HG02840 (cell line): ENCODE measurements around the gene ADO.

Experiments used
- ATAC-seq: cut with Tn5 transposase; IDR thresholded peaks from one replicate; pipeline ENCODE4 v1.9.1; 2021; ENCODE audit warnings: mild to moderate bottlenecking, moderate library complexity, moderate number of reproducible peaks; ENCODE audit not compliant: unreplicated experiment, low FRiP score

The ADO gene

DNA sequence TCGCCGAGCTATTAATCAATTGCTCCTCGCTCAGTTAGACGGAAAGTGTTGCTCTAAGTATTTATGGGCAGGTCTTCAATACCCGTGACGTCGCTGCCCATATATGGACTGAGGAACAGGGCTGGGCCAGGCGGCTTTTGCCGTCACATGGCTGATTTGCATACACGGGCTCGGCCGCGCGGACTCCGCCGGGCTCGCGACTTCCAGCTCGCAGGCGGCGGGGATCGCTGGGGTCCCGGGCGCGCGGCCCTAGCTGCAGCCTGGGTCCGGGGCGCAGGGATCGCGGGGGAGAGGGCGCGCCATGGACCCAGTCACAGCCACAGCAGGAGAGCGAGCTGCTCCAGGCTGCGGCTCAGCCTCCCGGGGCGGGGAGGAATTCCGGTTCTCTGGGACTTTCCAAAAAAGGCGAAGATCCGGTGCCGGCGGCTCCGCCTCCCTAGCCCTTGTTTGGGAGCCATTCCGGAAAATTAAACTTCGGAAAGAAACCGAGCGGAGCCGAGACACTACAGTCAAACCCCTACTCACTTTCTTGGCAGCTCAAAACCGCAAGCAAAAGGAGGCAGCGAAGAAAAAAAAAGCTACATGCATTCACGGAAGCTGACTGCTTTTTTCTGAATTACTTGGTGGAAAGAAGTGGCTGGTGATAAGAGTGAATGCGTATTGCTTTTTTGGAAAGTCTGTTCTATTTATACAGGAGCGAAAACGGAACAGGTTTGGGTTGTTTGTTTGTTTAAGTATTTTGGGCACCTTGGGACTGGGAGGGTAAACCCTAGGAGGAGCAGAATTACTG, 12.0 kb downstream of the ADO start, which contains the start of gene EGR2:
EGR2 (minus strand) TSS at position 36 of the 790 bp plus-strand sequence. CDS start 337 bp downstream, outside the sequence.
- peak; percentile 73 for ATAC-seq

GRCh38 chr10:62817121-62817765, 12.7 kb downstream of the ADO start:
- ATAC-seq: no peak

- peak; percentile 23 for ATAC-seq
These were observed 13.4 kb downstream of the ADO start for GRCh38 chr10:62817766-62818425.

DNA sequence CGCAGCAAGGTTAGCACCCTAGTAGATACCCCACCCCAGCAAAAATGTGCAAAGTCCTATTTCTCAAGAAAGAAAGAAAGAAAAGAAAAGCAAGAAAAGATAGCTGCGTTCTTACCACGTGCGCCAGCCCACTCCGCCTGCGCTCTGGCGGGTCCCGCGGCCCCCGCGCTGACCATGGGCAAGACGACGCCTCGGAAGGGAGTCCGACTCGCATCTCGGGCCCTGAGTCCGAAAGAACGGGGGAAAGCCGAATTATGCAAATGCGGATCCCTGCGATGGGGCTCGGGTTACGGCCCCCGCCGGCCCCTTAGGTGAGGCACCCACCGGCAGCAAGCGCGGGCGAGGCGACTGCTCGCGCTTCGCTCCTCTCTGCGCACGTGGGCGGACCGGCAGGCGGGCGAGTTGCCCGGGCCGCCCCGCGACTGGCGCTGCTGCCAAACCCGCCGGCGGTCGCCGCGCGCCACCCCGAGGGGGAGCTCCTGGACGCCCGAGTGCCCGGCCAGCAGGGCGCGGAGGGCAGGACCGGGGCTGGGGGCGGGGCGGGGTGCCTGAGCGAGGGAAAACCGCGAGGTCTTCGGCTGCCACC, 14.0 kb downstream of the ADO start:
- ATAC-seq: no peak

DNA sequence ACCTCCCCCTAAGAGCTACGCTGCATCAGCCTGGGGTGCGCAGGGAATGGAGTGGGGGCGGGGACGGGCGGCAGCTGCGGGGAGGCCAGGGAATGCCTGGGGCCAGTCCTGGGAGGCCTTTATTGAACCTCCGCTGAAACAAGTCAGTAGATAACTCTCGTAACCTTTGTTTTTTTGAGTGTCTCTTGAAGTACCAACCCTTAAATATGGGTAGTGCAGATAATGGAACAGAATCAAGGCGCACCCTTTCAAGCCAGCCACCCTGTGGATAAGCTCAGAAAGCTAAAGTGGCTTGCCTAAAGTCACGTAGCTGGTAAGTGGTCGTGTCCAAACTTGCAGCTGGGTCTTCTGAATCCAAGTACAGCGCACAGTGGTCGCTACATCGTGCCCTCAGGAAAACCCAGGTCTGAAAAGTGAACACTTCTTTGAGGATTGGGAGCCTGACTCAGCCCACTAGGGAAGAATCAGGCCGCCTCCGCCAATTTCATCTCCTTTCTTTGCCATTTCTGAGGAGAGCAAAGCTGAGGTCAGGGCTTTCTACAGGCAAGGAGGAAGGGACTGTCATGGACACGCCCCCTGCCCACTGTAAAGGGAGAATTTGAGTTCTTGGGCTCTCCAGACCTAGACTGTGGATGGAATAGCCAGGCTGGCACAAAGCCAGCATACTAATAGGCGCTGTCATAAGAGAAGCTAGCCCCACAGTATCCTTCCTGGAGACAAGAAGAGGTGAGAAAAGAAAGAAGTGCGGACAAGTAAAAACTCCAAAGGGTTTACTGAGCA, 14.8 kb downstream of the ADO start:
- ATAC-seq: no peak

DNA sequence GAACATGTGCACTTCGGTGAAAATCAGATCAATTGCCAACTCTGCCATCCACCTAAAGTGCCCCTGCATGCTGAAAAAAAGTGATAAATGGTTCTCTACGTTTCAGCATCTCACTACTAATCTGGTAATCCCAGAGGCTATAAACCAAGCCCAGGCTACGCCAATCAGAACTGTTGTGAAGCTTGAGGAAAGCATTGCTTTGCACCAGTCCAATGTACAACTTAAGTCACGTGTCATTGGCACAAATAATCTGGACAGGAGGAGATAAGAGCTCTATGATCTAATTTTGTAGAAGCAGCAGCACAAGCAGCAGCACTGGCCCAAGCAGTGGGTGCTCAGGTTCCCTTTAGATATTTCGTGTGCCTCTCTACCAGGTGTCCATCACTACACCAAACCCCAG, 16.1 kb downstream of the ADO start:
- no peak for ATAC-seq

- no peak for ATAC-seq
These were observed 21.8 kb downstream of the ADO start for GRCh38 chr10:62826273-62826672.

GRCh38 chr10:62829622-62830021, 25.1 kb downstream of the ADO start:
- ATAC-seq: no peak

DNA sequence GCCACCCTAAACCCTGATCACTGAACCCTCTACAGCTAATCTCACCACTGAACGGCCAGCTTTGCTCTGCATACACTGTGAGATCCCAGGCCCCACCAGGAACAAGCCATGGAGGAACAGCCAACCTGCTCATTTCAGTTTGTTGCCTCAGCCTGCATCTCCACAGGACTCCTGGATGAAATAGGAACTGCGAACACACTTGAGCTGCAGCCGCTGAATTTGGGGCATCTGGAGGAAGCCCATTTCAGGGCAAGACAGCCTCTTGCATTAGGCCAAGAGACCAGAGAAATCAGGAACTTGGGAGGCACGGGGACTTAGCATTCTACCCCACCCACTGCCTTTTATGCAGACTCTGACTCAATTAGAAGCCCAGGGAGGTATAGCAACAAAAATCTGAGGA, 26.2 kb downstream of the ADO start:
- ATAC-seq: no peak

- no peak for ATAC-seq
These were observed 26.8 kb downstream of the ADO start for GRCh38 chr10:62831346-62831745.

DNA sequence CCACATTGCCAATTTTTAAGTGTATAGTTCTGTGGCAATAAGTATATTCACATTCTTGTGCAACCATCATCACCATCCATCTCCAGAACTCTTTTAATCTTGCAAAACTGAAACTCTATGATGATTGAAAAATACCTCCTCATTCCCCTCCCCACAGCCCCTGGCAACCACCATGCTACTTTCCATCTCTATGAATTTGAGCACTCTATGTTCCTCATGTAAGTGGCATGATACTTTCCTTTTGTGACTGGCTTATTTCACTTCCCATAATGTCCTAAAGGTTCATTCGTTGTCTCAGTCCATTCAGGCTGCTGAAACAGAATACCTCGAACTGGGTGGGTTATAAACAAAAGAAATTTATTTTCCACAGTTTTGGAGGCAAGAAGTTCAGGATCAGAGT, 35.1 kb downstream of the ADO start:
- no peak for ATAC-seq

- no peak for ATAC-seq
These were observed 38.5 kb downstream of the ADO start for GRCh38 chr10:62842983-62843382.

DNA sequence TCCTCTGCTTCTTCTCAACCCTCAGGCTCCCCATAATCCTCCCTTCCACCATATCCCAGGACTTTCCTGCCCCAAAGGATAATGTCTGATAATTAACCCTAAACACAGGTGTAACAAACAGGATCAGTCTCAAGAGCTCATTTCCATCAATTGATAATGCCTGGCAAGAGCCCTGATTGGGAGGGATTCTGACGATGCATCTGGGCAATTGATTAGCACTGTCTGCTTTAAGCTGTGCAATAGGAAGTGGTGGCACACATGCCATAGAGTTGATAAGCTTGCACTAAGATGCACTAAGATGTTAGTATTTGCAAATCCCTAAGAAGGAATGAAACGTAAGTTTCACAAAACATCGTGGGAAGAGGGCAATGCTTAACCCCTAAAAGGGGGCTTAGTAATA, 39.1 kb downstream of the ADO start:
- no peak for ATAC-seq

GRCh38 chr10:62844280-62845011, 39.9 kb downstream of the ADO start:
- ATAC-seq: no peak

GRCh38 chr10:62847433-62847832, 42.9 kb downstream of the ADO start:
- ATAC-seq: no peak

DNA sequence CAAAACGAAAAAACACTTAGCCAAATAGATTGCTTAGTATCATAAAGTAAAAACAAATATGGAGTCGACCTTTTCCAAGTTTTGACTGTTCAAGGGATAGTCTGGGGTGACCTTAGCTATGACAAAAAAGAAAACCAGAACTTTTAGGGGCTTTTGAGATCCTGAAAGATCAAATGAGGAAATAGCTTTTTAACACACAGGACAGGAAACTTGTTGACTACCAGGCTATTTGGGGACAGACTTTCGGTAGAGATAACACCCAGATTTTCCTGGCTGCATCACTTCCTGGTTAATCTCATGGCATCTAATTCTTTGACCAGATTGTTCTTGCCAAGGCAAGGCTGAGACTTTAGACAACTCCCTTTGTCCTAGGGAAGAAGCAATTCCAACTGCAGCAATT, 46.1 kb downstream of the ADO start:
- ATAC-seq: no peak

GRCh38 chr10:62851442-62851841, 46.9 kb downstream of the ADO start:
- ATAC-seq: no peak

- peak; percentile 49 for ATAC-seq
These were observed 48.6 kb downstream of the ADO start for GRCh38 chr10:62852961-62853702.

- ATAC-seq: no peak
These were observed 49.2 kb downstream of the ADO start for GRCh38 chr10:62853710-62854109.
